Spleen (tissue), 7 donors: ENCODE results near the gene CFAP43.

ENCODE experiments used
- POLR2A ChIP-seq, 3 donors: fragments of 450-650 bp; IDR thresholded peaks; one replicate each; pipeline ENCODE4 v1.5.1; 2017; ENCODE audit warnings: antibody characterized with exemption in 3 of 3, mild to moderate bottlenecking in 1 of 3
- TF ChIP-seq, protein P1 (sequence below), 11 experiments: fragments of 200-600 bp in 7 of 11; fragments of 450-650 bp in 4 of 11; sonication (generic) in 4 of 11; IDR thresholded peaks in 8 of 11; conservative IDR thresholded peaks in 3 of 11; 1 replicate in 7 of 11; 2 replicates in 4 of 11; pipeline versions ENCODE4 v1.4.0 to v1.8.0; 2016 to 2021; ENCODE audit warnings: antibody characterized with exemption in 11 of 11, inconsistent platforms in 4 of 11, mild to moderate bottlenecking in 1 of 11
- donor health status: DM: no; HTN: no; CAD: no; lungs with moderate emphysema.
- donor health status: DM: no; HTN: no; CAD: no.
- donor health status: DM: no; HTN: no; CAD: no.

DNA sequence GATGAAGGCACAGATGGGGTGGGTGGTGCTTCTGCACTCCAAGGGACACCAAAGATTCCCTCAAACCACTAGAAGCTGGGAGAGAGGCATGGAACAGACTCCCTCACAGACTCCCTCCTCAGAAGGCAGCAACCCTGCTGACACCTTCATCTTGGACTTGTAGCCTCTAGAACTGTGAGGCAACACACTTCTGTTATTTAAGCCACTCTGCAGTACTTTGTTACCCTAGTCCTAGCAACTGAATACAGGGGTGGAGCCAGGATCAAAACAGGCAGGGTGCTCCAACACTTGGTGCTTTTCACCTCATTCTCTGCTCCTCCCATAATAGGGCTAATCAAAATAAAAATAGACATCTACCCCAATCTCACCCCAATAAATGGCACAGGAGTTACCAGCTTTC lies 20.2 kb upstream of the CFAP43 start:
- TF ChIP-seq, protein P1, sequence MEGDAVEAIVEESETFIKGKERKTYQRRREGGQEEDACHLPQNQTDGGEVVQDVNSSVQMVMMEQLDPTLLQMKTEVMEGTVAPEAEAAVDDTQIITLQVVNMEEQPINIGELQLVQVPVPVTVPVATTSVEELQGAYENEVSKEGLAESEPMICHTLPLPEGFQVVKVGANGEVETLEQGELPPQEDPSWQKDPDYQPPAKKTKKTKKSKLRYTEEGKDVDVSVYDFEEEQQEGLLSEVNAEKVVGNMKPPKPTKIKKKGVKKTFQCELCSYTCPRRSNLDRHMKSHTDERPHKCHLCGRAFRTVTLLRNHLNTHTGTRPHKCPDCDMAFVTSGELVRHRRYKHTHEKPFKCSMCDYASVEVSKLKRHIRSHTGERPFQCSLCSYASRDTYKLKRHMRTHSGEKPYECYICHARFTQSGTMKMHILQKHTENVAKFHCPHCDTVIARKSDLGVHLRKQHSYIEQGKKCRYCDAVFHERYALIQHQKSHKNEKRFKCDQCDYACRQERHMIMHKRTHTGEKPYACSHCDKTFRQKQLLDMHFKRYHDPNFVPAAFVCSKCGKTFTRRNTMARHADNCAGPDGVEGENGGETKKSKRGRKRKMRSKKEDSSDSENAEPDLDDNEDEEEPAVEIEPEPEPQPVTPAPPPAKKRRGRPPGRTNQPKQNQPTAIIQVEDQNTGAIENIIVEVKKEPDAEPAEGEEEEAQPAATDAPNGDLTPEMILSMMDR (IDR thresholded peaks at IDR 0.05 in 8 of 11, conservative IDR thresholded peaks at IDR 0.05 in 3 of 11) = no peak
- TF ChIP-seq POLR2A (IDR thresholded peaks at IDR 0.05) = no peak
